Neural cell (in vitro differentiated cells): ENCODE data around the gene SLC51A. TPM values are rescaled to one million over a fixed set of nuclear protein-coding genes. Genes with fewer than 3 reads are reported as not detected.

Experiments used
- H2AFZ ChIP-seq: fragments of 200-600, 300-800 bp; sonication (generic), shearing (Covaris generic); 2 replicates; pipeline ENCODE4 v1.6.0; 2014; ENCODE audit warnings: low read depth, mild to moderate bottlenecking, antibody characterized with exemption, low read length, moderate library complexity
- H3F3A ChIP-seq: fragments of 200-600 bp; shearing (Covaris generic); 2 replicates; pipeline ENCODE4 v1.6.1; 2016; ENCODE audit warnings: mild to moderate bottlenecking, moderate library complexity, mixed read lengths, antibody characterized with exemption, low read length; ENCODE audit not compliant: insufficient read depth, poor library complexity, severe bottlenecking
- H3K27ac ChIP-seq: fragments of 200-600, 300-800 bp; sonication (generic), shearing (Covaris generic); 2 replicates; pipeline ENCODE4 v1.5.1; 2014; ENCODE audit warnings: mild to moderate bottlenecking, low read length, moderate library complexity
- H3K27me3 ChIP-seq: fragments of 300-800, 200-600 bp; sonication (generic), shearing (Covaris generic); 2 replicates; pipeline ENCODE4 v1.6.0; 2014; ENCODE audit warnings: mild to moderate bottlenecking, low read depth, low read length, moderate library complexity; ENCODE audit not compliant: insufficient read depth
- H3K36me3 ChIP-seq: fragments of 300-800, 200-600 bp; sonication (generic), shearing (Covaris generic); 2 replicates; pipeline ENCODE4 v1.5.1; 2014; ENCODE audit warnings: mild to moderate bottlenecking, antibody characterized with exemption, low read length, moderate library complexity; ENCODE audit not compliant: insufficient read depth
- H3K4me2 ChIP-seq: fragments of 300-800, 200-600 bp; sonication (generic), shearing (Covaris generic); 2 replicates; pipeline ENCODE4 v1.6.0; 2014; ENCODE audit warnings: mild to moderate bottlenecking, low read length
- H3K4me3 ChIP-seq: fragments of 300-800, 200-600 bp; sonication (generic), shearing (Covaris generic); 2 replicates; pipeline ENCODE4 v1.5.1; 2014; ENCODE audit warnings: mild to moderate bottlenecking, low read length, moderate library complexity
- H3K79me2 ChIP-seq: fragments of 200-600 bp; shearing (Covaris generic); replicated peaks from 2 replicates; pipeline ENCODE4 v1.6.0; 2014; ENCODE audit warnings: mild to moderate bottlenecking, low read length, moderate library complexity; ENCODE audit not compliant: insufficient read depth
- H3K9ac ChIP-seq: fragments of 300-800, 200-600 bp; sonication (generic), shearing (Covaris generic); 2 replicates; pipeline ENCODE4 v1.6.1; 2016; ENCODE audit warnings: mild to moderate bottlenecking, low read length, mixed read lengths
- H3K9me2 ChIP-seq: fragments of 200-600 bp; shearing (Covaris generic); 2 replicates; pipeline ENCODE4 v1.6.1; 2016; ENCODE audit warnings: mild to moderate bottlenecking, low read length, mixed read lengths; ENCODE audit not compliant: insufficient read depth
- H3K9me3 ChIP-seq: fragments of 200-600, 300-800 bp; sonication (generic), shearing (Covaris generic); 2 replicates; pipeline ENCODE4 v1.6.1; 2016; ENCODE audit warnings: mild to moderate bottlenecking, mixed run types, low read length, moderate library complexity, mixed read lengths
- H4K20me1 ChIP-seq: fragments of 200-600 bp; shearing (Covaris generic); 2 replicates; pipeline ENCODE4 v1.6.1; 2016; ENCODE audit warnings: mild to moderate bottlenecking, mixed run types; ENCODE audit not compliant: insufficient read depth
- CTCF ChIP-seq: fragments of 450-650 bp; IDR thresholded peaks from 2 replicates; pipeline ENCODE4 v1.5.1; 2014; ENCODE audit warnings: antibody characterized with exemption, mild to moderate bottlenecking, moderate library complexity; ENCODE audit not compliant: poor library complexity, severe bottlenecking
- EP300 ChIP-seq: fragments of 450-650 bp; conservative IDR thresholded peaks from 2 replicates; pipeline ENCODE4 v1.6.1; 2014; ENCODE audit warnings: antibody characterized with exemption, mild to moderate bottlenecking, moderate library complexity; ENCODE audit not compliant: poor library complexity, severe bottlenecking
- EZH2 ChIP-seq: fragments of 200-600, 300-800 bp; shearing (Covaris generic), sonication (generic); IDR thresholded peaks from 2 replicates; pipeline ENCODE4 v1.6.1; 2014; ENCODE audit warnings: antibody characterized with exemption, low read length, borderline replicate concordance, mild to moderate bottlenecking; ENCODE audit not compliant: insufficient read depth, poor library complexity, severe bottlenecking
- MXI1 ChIP-seq: fragments of 450-650 bp; conservative IDR thresholded peaks from 2 replicates; pipeline ENCODE4 v1.6.1; 2014; ENCODE audit warnings: antibody characterized with exemption, mild to moderate bottlenecking; ENCODE audit not compliant: poor library complexity, severe bottlenecking
- POLR2AphosphoS5 ChIP-seq: IDR thresholded peaks from 2 replicates; pipeline ENCODE4 v1.6.1; 2012
- RAD21 ChIP-seq: fragments of 450-650 bp; conservative IDR thresholded peaks from 2 replicates; pipeline ENCODE4 v1.6.1; 2014; ENCODE audit warnings: antibody characterized with exemption, mild to moderate bottlenecking, moderate library complexity
- REST ChIP-seq: IDR thresholded peaks from 2 replicates; pipeline ENCODE4 v1.6.1; 2012; ENCODE audit warnings: borderline replicate concordance
- SMC3 ChIP-seq: fragments of 450-650 bp; conservative IDR thresholded peaks from 2 replicates; pipeline ENCODE4 v1.6.1; 2014; ENCODE audit warnings: antibody characterized with exemption, mild to moderate bottlenecking, moderate library complexity; ENCODE audit not compliant: poor library complexity
- TAF1 ChIP-seq: IDR thresholded peaks from 2 replicates; pipeline ENCODE4 v1.6.1; 2012; ENCODE audit warnings: low read depth
- polyA plus RNA-seq: library from polyadenylated mRNA; depleted of rRNA; stranded (reverse); fragments of >200 nt; gene quantifications from 2 replicates; pipeline ENCODE4 v1.2.3, GENCODE V29; 2014

SLC51A gene
- polyA plus RNA-seq, 1 donor from 2014 or later: not detected

- Histone ChIP-seq H3K9me3 (no peaks in the 10 kb centered on the region), H3K4me2 (no peak overlapping the region), H3K4me3 (no peak overlapping the region), H3K27me3 (no peaks in the 10 kb centered on the region), H2AFZ (no peak overlapping the region), H3K36me3 (peaks cover 5% of the 10 kb centered on the region), H3F3A (no peaks in the 10 kb centered on the region), H3K79me2 (no peaks in the 10 kb centered on the region), H3K9me2 (no peaks in the 10 kb centered on the region), H4K20me1 (no peaks in the 10 kb centered on the region), H3K27ac (no peak overlapping the region), H3K9ac (no peak overlapping the region)
- TF ChIP-seq EP300 (no peak), POLR2AphosphoS5 (no peak), REST (no peak), MXI1 (no peak)
Observed at GRCh38 chr3:196235452-196236122, 19.3 kb downstream of the SLC51A start.

- Histone ChIP-seq H3F3A (no peaks in the 10 kb centered on the region), H3K9me3 (no peaks in the 10 kb centered on the region), H3K9ac (no peak overlapping the region), H4K20me1 (no peaks in the 10 kb centered on the region), H3K27ac (no peak overlapping the region), H3K79me2 (no peaks in the 10 kb centered on the region), H3K36me3 (peaks cover 5% of the 10 kb centered on the region), H3K27me3 (no peaks in the 10 kb centered on the region), H3K4me2 (no peak overlapping the region), H3K9me2 (no peaks in the 10 kb centered on the region), H3K4me3 (no peak overlapping the region), H2AFZ (no peak overlapping the region)
- TF ChIP-seq EZH2: no peak
Observed at GRCh38 chr3:196236223-196236622, 19.9 kb downstream of the SLC51A start.

GRCh38 chr3:196237203-196237602 lies 20.9 kb downstream of the SLC51A start:
- Histone ChIP-seq H3K9me3 (no peaks in the 10 kb centered on the region), H3F3A (no peaks in the 10 kb centered on the region), H3K36me3 (peaks cover 11% of the 10 kb centered on the region), H3K27me3 (no peaks in the 10 kb centered on the region), H3K79me2 (no peaks in the 10 kb centered on the region), H2AFZ (no peak overlapping the region), H4K20me1 (no peaks in the 10 kb centered on the region), H3K4me2 (no peak overlapping the region), H3K4me3 (no peak overlapping the region), H3K27ac (no peak overlapping the region), H3K9me2 (no peaks in the 10 kb centered on the region), H3K9ac (no peak overlapping the region)
- no peak for TF ChIP-seq MXI1
- no peak for TF ChIP-seq CTCF
- TF ChIP-seq TAF1: no peak
- no peak for TF ChIP-seq EP300
- TF ChIP-seq EZH2: no peak
- TF ChIP-seq REST: no peak
- no peak for TF ChIP-seq POLR2AphosphoS5
- TF ChIP-seq SMC3: no peak
- no peak for TF ChIP-seq RAD21
